NCI-H524 treated with DMSO at 0.1 percent for 48 hours (cell line): ENCODE measurements around the gene LY6G6D.

Experiments
- DNase-seq: peaks from one replicate; lab custom pipeline; 2025; lab: John Stamatoyannopoulos, UW

Gene LY6G6D

GRCh38 chr6:31736768-31737314 is 21.7 kb downstream of the LY6G6D start:
- no peak for DNase-seq

- no peak for DNase-seq
These were observed 22.3 kb downstream of the LY6G6D start for GRCh38 chr6:31737315-31737990.

GRCh38 chr6:31737991-31738979 is 23.1 kb downstream of the LY6G6D start:
- no peak for DNase-seq

GRCh38 chr6:31739639-31740396 is 24.7 kb downstream of the LY6G6D start, which contains the start of gene MSH5:
MSH5 (plus strand) TSS chr6:31740005; CDS start chr6:31740467, 462 bp downstream.
- DNase-seq = peak; percentile 82

- DNase-seq = no peak
These were observed 25.5 kb downstream of the LY6G6D start for GRCh38 chr6:31740397-31741223.

- no peak for DNase-seq
These were observed 26.7 kb downstream of the LY6G6D start for GRCh38 chr6:31741815-31742214.

GRCh38 chr6:31742894-31743293 is 27.7 kb downstream of the LY6G6D start:
- no peak for DNase-seq

- no peak for DNase-seq
These were observed 29.3 kb downstream of the LY6G6D start for GRCh38 chr6:31744422-31744821.

GRCh38 chr6:31749301-31750036 is 34.3 kb downstream of the LY6G6D start:
- no peak for DNase-seq

- no peak for DNase-seq
These were observed 35.4 kb downstream of the LY6G6D start for GRCh38 chr6:31750411-31751022.

GRCh38 chr6:31752739-31753319 is 37.7 kb downstream of the LY6G6D start:
- no peak for DNase-seq

- DNase-seq = no peak
These were observed 43.1 kb downstream of the LY6G6D start for GRCh38 chr6:31758281-31758680.

- DNase-seq = no peak
These were observed 45.6 kb downstream of the LY6G6D start for GRCh38 chr6:31760790-31761189.

- no peak for DNase-seq
These were observed 46.2 kb downstream of the LY6G6D start for GRCh38 chr6:31761343-31761742.

GRCh38 chr6:31762356-31762755 is 47.2 kb downstream of the LY6G6D start, which contains the start of gene SAPCD1:
SAPCD1 (plus strand) TSS chr6:31762656; CDS start chr6:31763055, 399 bp downstream.
- no peak for DNase-seq

GRCh38 chr6:31762878-31763618 is 47.9 kb downstream of the LY6G6D start:
- DNase-seq = no peak

- no peak for DNase-seq
These were observed 48.4 kb downstream of the LY6G6D start for GRCh38 chr6:31763619-31763940.

GRCh38 chr6:31764198-31764597 is 49.0 kb downstream of the LY6G6D start:
- DNase-seq = no peak

- DNase-seq = no peak
These were observed 50.4 kb downstream of the LY6G6D start for GRCh38 chr6:31765559-31765909.
